Fibroblast of lung (primary cell): ENCODE data around the gene SNRNP35. TPM values are rescaled to one million over a fixed set of nuclear protein-coding genes. Genes with fewer than 3 reads are reported as not detected.
"Not testable (repeated sequence)": the region's sequence is repeated elsewhere in the genome, so short reads cannot be mapped to it uniquely, and the experiment has no call there.

ENCODE experiments used
- DNase-seq, 2 donors: peaks; one replicate each; pipeline versions ENCODE4 v3.0.0 to v3.0.0-alpha.2; 2010; ENCODE audit warnings: low read depth in 2 of 2
- H2AFZ ChIP-seq: 2 replicates; pipeline ENCODE4 v1.5.1; 2012; ENCODE audit warnings: low read length, control low read depth, inconsistent platforms
- H3K27ac ChIP-seq: 2 replicates; pipeline ENCODE4 v1.5.1; 2011; ENCODE audit warnings: low read length, control low read depth; ENCODE audit not compliant: insufficient read depth
- H3K27me3 ChIP-seq: 2 replicates; pipeline ENCODE4 v1.5.1; 2011; ENCODE audit warnings: mild to moderate bottlenecking, low read length; ENCODE audit not compliant: control insufficient read depth, insufficient read depth
- H3K36me3 ChIP-seq: 2 replicates; pipeline ENCODE4 v1.5.1; 2011; ENCODE audit warnings: low read length; ENCODE audit not compliant: control insufficient read depth, insufficient read depth
- H3K4me1 ChIP-seq: 2 replicates; pipeline ENCODE4 v1.5.1; 2011; ENCODE audit warnings: low read length; ENCODE audit not compliant: control insufficient read depth, insufficient read depth; ENCODE audit errors: extremely low read depth
- H3K4me2 ChIP-seq: 2 replicates; pipeline ENCODE4 v1.5.1; 2011; ENCODE audit warnings: low read length, control low read depth; ENCODE audit not compliant: insufficient read depth; ENCODE audit errors: extremely low read depth
- H3K4me3 ChIP-seq, 4 experiments: fragments of 200-600 bp in 1 of 4; sonication (generic) in 1 of 4; replicated peaks in 1 of 4; 2 replicates each; pipeline ENCODE4 v1.5.1; 2011 to 2016; ENCODE audit warnings: low read length in 4 of 4, low read depth in 3 of 4, mild to moderate bottlenecking in 3 of 4, control low read depth in 2 of 4, inconsistent platforms in 1 of 4, mixed read lengths in 1 of 4; ENCODE audit not compliant: insufficient read depth in 1 of 4; ENCODE audit errors: control extremely low read depth in 1 of 4
- H3K79me2 ChIP-seq: 2 replicates; pipeline ENCODE4 v1.5.1; 2012; ENCODE audit warnings: mild to moderate bottlenecking, low read length, inconsistent platforms; ENCODE audit not compliant: control insufficient read depth, insufficient read depth
- H3K9ac ChIP-seq: 2 replicates; pipeline ENCODE4 v1.5.1; 2011; ENCODE audit warnings: mild to moderate bottlenecking, low read length, control low read depth; ENCODE audit not compliant: insufficient read depth
- H3K9me3 ChIP-seq: 2 replicates; pipeline ENCODE4 v1.5.1; 2012; ENCODE audit warnings: low read depth, low read length; ENCODE audit not compliant: control insufficient read depth, insufficient read depth
- H4K20me1 ChIP-seq: 2 replicates; pipeline ENCODE4 v1.5.1; 2011; ENCODE audit warnings: low read length; ENCODE audit not compliant: control insufficient read depth, insufficient read depth; ENCODE audit errors: extremely low read depth
- CTCF ChIP-seq, 2 donors: IDR thresholded peaks in 1 of 2; conservative IDR thresholded peaks in 1 of 2; 1 replicate in 1 of 2; 2 replicates in 1 of 2; pipeline ENCODE4 v1.5.1; 2011 to 2012; ENCODE audit warnings: low read length in 2 of 2, control low read depth in 1 of 2, inconsistent platforms in 1 of 2, low read depth in 1 of 2, mild to moderate bottlenecking in 1 of 2
- EZH2 ChIP-seq: IDR thresholded peaks from 2 replicates; pipeline ENCODE4 v1.5.1; 2012; ENCODE audit warnings: low read length, control low read depth, mild to moderate bottlenecking; ENCODE audit errors: missing control alignments
- polyA plus RNA-seq, 2 donors: library from polyadenylated mRNA; depleted of rRNA in 1 of 2; stranded (reverse) in 1 of 2; unstranded in 1 of 2; fragments of >200 nt; gene quantifications; 2 replicates each; pipeline ENCODE4 v1.2.1, GENCODE V29; 2011 to 2012; ENCODE audit warnings: missing spikeins in 1 of 2
- total RNA-seq: library from RNA; depleted of rRNA; stranded (reverse); fragments of >200 nt; gene quantifications from 2 replicates; pipeline ENCODE4 v1.2.1, GENCODE V29; 2014

The SNRNP35 gene
- total and polyA plus RNA-seq, 2 donors (not counting 1 experiment from before 2014, with no cell fraction given) = 16.1 to 20.8 TPM

GRCh38 chr12:123450636-123451035 lies 7.3 kb upstream of the SNRNP35 start:
- Histone ChIP-seq H3K27me3 (no peaks in the 10 kb centered on the region), H3K79me2 (no peaks in the 10 kb centered on the region), H3K4me1 (no peaks in the 10 kb centered on the region), H4K20me1 (no peaks in the 10 kb centered on the region), H3K9ac (no peak overlapping the region), H2AFZ (no peak overlapping the region), H3K27ac (no peak overlapping the region), H3K4me3 (no peak overlapping the region), H3K9me3 (no peaks in the 10 kb centered on the region), H3K4me2 (no peak overlapping the region), H3K36me3 (no peaks in the 10 kb centered on the region)
- DNase-seq = no peak
- no peak for TF ChIP-seq CTCF (conservative IDR thresholded peaks at IDR 0.05 in 1 of 2, IDR thresholded peaks at IDR 0.05 in 1 of 2; ENCODE audit: low read depth in 1 of 2, low read length in 2 of 2)
- TF ChIP-seq EZH2 = no peak

- H3K4me2 ChIP-seq, H4K20me1 ChIP-seq, H3K27me3 ChIP-seq, H2AFZ ChIP-seq, H3K27ac ChIP-seq, H3K9ac ChIP-seq, H3K4me1 ChIP-seq, H3K9me3 ChIP-seq, DNase-seq, H3K4me3 ChIP-seq, H3K36me3 ChIP-seq, H3K79me2 ChIP-seq: not testable (repeated sequence)
Measured at GRCh38 chr12:123452276-123452550, 5.7 kb upstream of the SNRNP35 start.

GRCh38 chr12:123453165-123453564 lies 4.8 kb upstream of the SNRNP35 start:
- Histone ChIP-seq H4K20me1 (no peaks in the 10 kb centered on the region), H3K79me2 (no peaks in the 10 kb centered on the region), H3K27ac (no peak overlapping the region), H3K9me3 (no peaks in the 10 kb centered on the region), H2AFZ (no peak overlapping the region), H3K4me2 (no peak overlapping the region), H3K9ac (no peak overlapping the region), H3K4me3 (no peak overlapping the region), H3K27me3 (no peaks in the 10 kb centered on the region), H3K36me3 (no peaks in the 10 kb centered on the region), H3K4me1 (no peaks in the 10 kb centered on the region)
- TF ChIP-seq CTCF (conservative IDR thresholded peaks at IDR 0.05 in 1 of 2, IDR thresholded peaks at IDR 0.05 in 1 of 2; ENCODE audit: low read depth in 1 of 2, low read length in 2 of 2) = no peak
- TF ChIP-seq EZH2 = no peak
- no peak for DNase-seq

- not testable (repeated sequence) for H3K4me2 ChIP-seq
Measured at GRCh38 chr12:123463174-123463573, 5.2 kb downstream of the SNRNP35 start.

More at GRCh38 chr12:123463174-123463573, 5.2 kb downstream of the SNRNP35 start:
- not testable (repeated sequence) for H2AFZ ChIP-seq, H3K4me1 ChIP-seq, H3K27me3 ChIP-seq, H3K9me3 ChIP-seq, H4K20me1 ChIP-seq, H3K9ac ChIP-seq, H3K36me3 ChIP-seq, DNase-seq, H3K27ac ChIP-seq, H3K4me3 ChIP-seq
- peaks cover 32% of the 10 kb centered on the region for H3K79me2 ChIP-seq
